ENCODE data around the gene INAVA. TPM values are rescaled to one million over a fixed set of nuclear protein-coding genes. Genes with fewer than 3 reads are reported as not detected.
A peak's percentile ranks its signal among the peaks of the same experiment; 100 is the strongest.

INAVA gene
- 7.3 and 7.5 TPM in 2 replicates for total RNA-seq (2014; rRNA removed; shearing (Covaris generic))

- DNase-seq (ENCODE audit: low read depth): no peak
These were observed at the start of gene INAVA for GRCh38 chr1:200894712-200895442. INAVA (plus strand) TSS chr1:200894900; CDS start chr1:200898401, 3,501 bp downstream.

GRCh38 chr1:200845360-200845759 lies 49.3 kb upstream of the INAVA start:
- DNase-seq (ENCODE audit: low read depth): no peak

GRCh38 chr1:200846398-200846797 lies 48.3 kb upstream of the INAVA start:
- DNase-seq (ENCODE audit: low read depth): no peak

GRCh38 chr1:200849430-200849829 lies 45.3 kb upstream of the INAVA start:
- no peak for DNase-seq (ENCODE audit: low read depth)

- no peak for DNase-seq (ENCODE audit: low read depth)
These were observed 44.1 kb upstream of the INAVA start for GRCh38 chr1:200850554-200850953.

- no peak for DNase-seq (ENCODE audit: low read depth)
These were observed 37.9 kb upstream of the INAVA start for GRCh38 chr1:200856716-200857357.

GRCh38 chr1:200857804-200858203 lies 36.9 kb upstream of the INAVA start:
- no peak for DNase-seq (ENCODE audit: low read depth)

GRCh38 chr1:200861937-200862647 lies 32.6 kb upstream of the INAVA start:
- no peak for DNase-seq (ENCODE audit: low read depth)

GRCh38 chr1:200862713-200863415 lies 31.8 kb upstream of the INAVA start:
- no peak for DNase-seq (ENCODE audit: low read depth)

GRCh38 chr1:200866116-200866515 lies 28.6 kb upstream of the INAVA start:
- no peak for DNase-seq (ENCODE audit: low read depth)

- peak; percentile 37 for DNase-seq (ENCODE audit: low read depth)
These were observed 28.2 kb upstream of the INAVA start for GRCh38 chr1:200866521-200866920.

GRCh38 chr1:200867018-200867811 lies 27.5 kb upstream of the INAVA start:
- DNase-seq (ENCODE audit: low read depth): peak; percentile 53

- no peak for DNase-seq (ENCODE audit: low read depth)
These were observed 25.3 kb upstream of the INAVA start for GRCh38 chr1:200869376-200869752.

GRCh38 chr1:200869753-200870391 lies 24.8 kb upstream of the INAVA start:
- DNase-seq (ENCODE audit: low read depth): no peak

- DNase-seq (ENCODE audit: low read depth): no peak
These were observed 22.1 kb upstream of the INAVA start, which contains the start of gene GPR25 for GRCh38 chr1:200872446-200873115. GPR25 (plus strand) TSS chr1:200872981; CDS start chr1:200873038, 57 bp downstream.

- no peak for DNase-seq (ENCODE audit: low read depth)
These were observed 21.5 kb upstream of the INAVA start for GRCh38 chr1:200873116-200873670.

- DNase-seq (ENCODE audit: low read depth): no peak
These were observed 20.9 kb upstream of the INAVA start for GRCh38 chr1:200873671-200874397.

- no peak for DNase-seq (ENCODE audit: low read depth)
These were observed 20.0 kb upstream of the INAVA start for GRCh38 chr1:200874694-200875093.

GRCh38 chr1:200875416-200875815 lies 19.3 kb upstream of the INAVA start:
- DNase-seq (ENCODE audit: low read depth): no peak

All from Daoy (cell line).